Measurements from ENCODE around the gene TPD52L1.
A peak's percentile ranks its signal among the peaks of the same experiment; 100 is the strongest.

The TPD52L1 gene

GRCh38 chr6:125182237-125183008, 28.9 kb downstream of the TPD52L1 start:
- DNase-seq = no peak

- DNase-seq = no peak
Observed at GRCh38 chr6:125183391-125183790, 29.8 kb downstream of the TPD52L1 start.

GRCh38 chr6:125188037-125188436, 34.5 kb downstream of the TPD52L1 start:
- DNase-seq = no peak

- DNase-seq = no peak
Observed at GRCh38 chr6:125188594-125189203, 35.1 kb downstream of the TPD52L1 start.

- no peak for DNase-seq
Observed at GRCh38 chr6:125189494-125189893, 35.9 kb downstream of the TPD52L1 start.

- no peak for DNase-seq
Observed at GRCh38 chr6:125190667-125191066, 37.1 kb downstream of the TPD52L1 start.

- DNase-seq = peak in 4 of 5 donors; percentile 10 to 67 (median 18)
Observed at GRCh38 chr6:125191916-125192609, 38.5 kb downstream of the TPD52L1 start.

GRCh38 chr6:125192610-125192930, 39.0 kb downstream of the TPD52L1 start:
- no peak for DNase-seq

- DNase-seq = no peak
Observed at GRCh38 chr6:125193208-125193607, 39.6 kb downstream of the TPD52L1 start.

- no peak for DNase-seq
Observed at GRCh38 chr6:125194941-125195340, 41.4 kb downstream of the TPD52L1 start.

GRCh38 chr6:125195526-125195925, 42.0 kb downstream of the TPD52L1 start:
- no peak for DNase-seq

- no peak for DNase-seq
Observed at GRCh38 chr6:125196613-125197012, 43.0 kb downstream of the TPD52L1 start.

GRCh38 chr6:125197795-125198269, 44.3 kb downstream of the TPD52L1 start:
- DNase-seq = no peak

GRCh38 chr6:125198398-125198937, 44.9 kb downstream of the TPD52L1 start:
- DNase-seq = no peak

- DNase-seq = no peak
Observed at GRCh38 chr6:125200941-125201340, 47.4 kb downstream of the TPD52L1 start.

GRCh38 chr6:125201961-125202729, 48.6 kb downstream of the TPD52L1 start:
- no peak for DNase-seq

- no peak for DNase-seq
Observed at GRCh38 chr6:125203395-125203794, 49.8 kb downstream of the TPD52L1 start.

- no peak for DNase-seq
Observed at GRCh38 chr6:125205931-125206330, 52.4 kb downstream of the TPD52L1 start.

- DNase-seq = no peak
Observed at GRCh38 chr6:125206389-125206788, 52.8 kb downstream of the TPD52L1 start.

- no peak for DNase-seq
Observed at GRCh38 chr6:125207956-125208355, 54.4 kb downstream of the TPD52L1 start.

GRCh38 chr6:125208625-125209249, 55.2 kb downstream of the TPD52L1 start:
- DNase-seq = no peak

- no peak for DNase-seq
Observed at GRCh38 chr6:125210667-125211066, 57.1 kb downstream of the TPD52L1 start.

Data from T-helper 1 cell (primary cell).